Left ventricle myocardium superior (tissue), 1 donor: Measurements from ENCODE around the gene CTNND1. TPM values are rescaled to one million over a fixed set of nuclear protein-coding genes. Genes with fewer than 3 reads are reported as not detected.
"Not testable (repeated sequence)": the region's sequence is repeated elsewhere in the genome, so short reads cannot be mapped to it uniquely, and the experiment has no call there.

ENCODE experiments used
- ATAC-seq: fragments of 200-7000 bp; cut with Tn5 transposase; one replicate; pipeline ENCODE4 v1.9.1; 2020; ENCODE audit warnings: mild to moderate bottlenecking, moderate library complexity
- DNase-seq: peaks from one replicate; pipeline ENCODE4 v3.0.0-alpha.2; 2020
- intact Hi-C: fragments of 100-400 bp; cut with micrococcal nuclease; formaldehyde crosslinking; loops from one replicate; pipeline ENCODE4 v1.11.0; 2022
- total RNA-seq: library from RNA; stranded (reverse); fragmentation: NEBNext Ultra II Directional; extraction: Animal tissue kit (Norgen Biotek cat#: 25700); gene quantifications from one replicate; pipeline ENCODE4 v1.2.1, GENCODE V29; 2021
- donor health status: DM: no; HTN: yes; CAD: no; lungs with severe emphysema.

The CTNND1 gene
- total RNA-seq, 1 donor from 2014 or later = 66.6 TPM

DNA sequence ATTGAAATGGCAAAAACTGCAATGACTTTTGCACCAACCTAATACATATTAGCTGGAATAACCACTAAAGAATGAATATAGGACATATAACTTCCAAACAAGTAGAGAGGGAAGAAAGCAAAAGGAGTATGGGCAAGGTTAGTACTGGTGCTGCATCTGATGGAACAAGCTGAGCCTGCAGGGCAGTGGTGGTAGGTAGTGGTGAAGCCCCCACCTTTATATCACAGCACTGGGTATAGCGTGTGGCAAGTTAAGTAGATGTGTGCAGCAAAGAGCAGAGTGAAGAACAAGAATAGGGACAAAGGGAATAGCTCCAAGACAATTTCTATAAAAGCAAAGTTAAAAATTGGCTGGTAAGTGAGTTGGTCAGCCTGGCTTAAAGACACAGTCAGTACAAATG is 62.3 kb downstream of the CTNND1 start:
- DNase-seq = no peak
- no peak for ATAC-seq
- intact Hi-C loops = no loop called here

DNA sequence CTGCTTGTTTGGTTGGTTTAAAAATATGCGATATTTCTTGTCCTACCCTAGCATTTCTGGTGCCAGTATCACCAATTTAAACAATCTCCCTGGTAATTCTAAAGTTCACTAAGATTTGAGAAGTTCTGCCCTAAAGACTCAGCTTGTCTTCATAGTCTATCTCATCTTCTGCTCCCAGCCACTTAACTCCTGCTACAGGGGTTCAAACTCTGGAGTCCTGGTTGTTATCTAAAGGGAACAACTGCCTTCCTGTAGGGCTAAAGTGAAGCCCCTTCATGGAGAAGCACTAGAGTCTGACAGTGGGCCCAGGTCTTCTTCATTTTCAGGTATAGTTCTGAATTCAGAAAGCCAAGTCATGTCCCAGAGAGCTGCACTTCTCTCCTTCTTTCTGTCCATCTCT is 73.2 kb downstream of the CTNND1 start:
- DNase-seq = no peak
- ATAC-seq = no peak
- intact Hi-C loops = loop anchor here (5.0 kb wide), 1 partner anchor 167 kb away; no protein-coding TSS in a partner anchor

DNA sequence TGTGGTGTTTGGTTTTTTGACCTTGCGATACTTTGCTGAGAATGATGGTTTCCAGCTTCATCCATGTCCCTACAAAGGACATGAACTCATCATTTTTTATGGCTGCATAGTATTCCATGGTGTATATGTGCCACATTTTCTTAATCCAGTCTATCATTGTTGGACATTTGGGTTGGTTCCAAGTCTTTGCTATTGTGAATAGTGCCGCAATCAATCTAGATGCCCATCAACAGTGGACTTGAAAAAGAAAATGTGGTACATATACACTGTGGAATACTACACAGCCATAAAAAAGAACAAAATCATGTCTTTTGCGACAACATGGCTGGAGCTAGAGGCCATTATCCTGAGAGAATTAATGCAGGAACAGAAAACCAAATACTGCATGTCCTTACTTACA is 77.0 kb downstream of the CTNND1 start:
- ATAC-seq, DNase-seq, intact Hi-C loops: not testable (repeated sequence)

DNA sequence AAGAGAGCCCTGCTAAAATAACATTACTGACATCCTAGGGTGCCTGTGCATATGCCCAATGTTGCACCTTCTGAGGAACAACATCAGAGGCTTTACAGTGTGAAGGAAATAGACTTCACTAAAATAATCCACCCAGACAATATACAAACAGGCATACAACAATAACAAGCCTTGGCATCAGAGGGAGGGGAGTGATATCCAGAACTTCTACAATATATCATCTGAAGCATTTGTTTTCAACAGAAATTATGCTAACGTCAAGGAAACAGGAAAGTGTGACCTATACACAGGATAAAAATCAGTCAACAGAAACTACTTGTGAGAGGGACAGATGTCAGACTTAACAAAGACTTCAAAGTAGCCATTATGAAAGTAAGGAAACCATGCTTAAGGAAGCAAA is 81.3 kb downstream of the CTNND1 start:
- DNase-seq = no peak
- intact Hi-C loops = no loop called here
- no peak for ATAC-seq

DNA sequence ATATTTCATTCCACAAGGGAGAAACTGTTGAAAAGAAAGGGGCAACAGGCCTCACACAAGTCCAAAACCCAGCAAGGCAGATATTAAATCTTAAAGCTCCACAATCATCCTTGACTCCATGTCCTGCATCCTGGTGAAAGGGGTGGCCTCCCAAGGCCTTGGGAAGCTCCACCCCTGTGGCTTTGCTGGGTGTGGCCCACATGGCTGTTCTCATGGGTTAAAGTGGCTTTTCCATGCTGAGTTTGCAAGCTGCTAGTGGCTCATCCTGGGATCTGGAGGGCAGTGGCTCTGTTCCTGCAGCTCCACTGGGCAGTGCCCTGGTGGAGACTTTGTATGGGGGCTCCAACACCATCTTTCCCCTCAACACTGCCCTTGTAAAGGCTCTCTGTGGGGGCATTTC is 106.4 kb downstream of the CTNND1 start:
- ATAC-seq = no peak
- no peak for DNase-seq
- intact Hi-C loops = no loop called here

DNA sequence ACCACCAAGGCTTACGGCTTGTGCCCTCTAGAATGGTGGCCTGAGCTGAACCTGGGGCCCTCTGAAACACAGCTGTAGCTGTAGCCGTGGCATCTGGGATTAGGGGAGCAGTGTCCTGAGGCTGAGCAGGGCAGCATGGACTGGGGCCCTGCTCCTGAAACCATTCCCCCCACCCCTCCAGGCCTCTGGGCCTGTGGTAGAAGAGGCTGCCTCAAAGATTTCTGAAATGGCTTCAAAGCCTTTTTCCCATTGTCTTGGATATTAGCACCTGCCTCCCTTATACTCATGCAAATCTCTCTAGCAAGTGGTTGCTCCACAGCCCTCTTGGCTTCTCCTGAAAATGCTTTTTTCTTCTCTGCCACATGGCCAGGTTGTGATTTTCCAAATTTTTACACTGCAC is 106.9 kb downstream of the CTNND1 start:
- ATAC-seq = no peak
- intact Hi-C loops = no loop called here
- DNase-seq = no peak

Other genes starting within 250 kb of the CTNND1 start
- gene SLC43A1, start 246.1 kb upstream of the CTNND1 start, total RNA-seq = 4.5 TPM
- gene TIMM10, start 231.0 kb upstream of the CTNND1 start, total RNA-seq = 56.7 TPM
- gene SMTNL1, start 224.2 kb upstream of the CTNND1 start, total RNA-seq = not detected
- 18.0 TPM for gene UBE2L6, start 194.1 kb upstream of the CTNND1 start, total RNA-seq
- gene SERPING1, start 164.1 kb upstream of the CTNND1 start, total RNA-seq = 121 TPM
- 1.2 TPM for gene YPEL4, start 111.9 kb upstream of the CTNND1 start, total RNA-seq
- 7.7 TPM for gene CLP1, start 104.0 kb upstream of the CTNND1 start, total RNA-seq
- gene ZDHHC5, start 93.7 kb upstream of the CTNND1 start, total RNA-seq = 47.8 TPM
- 8.8 TPM for gene MED19, start 49.6 kb upstream of the CTNND1 start, total RNA-seq
- 65.6 TPM for gene TMX2, start 49.2 kb upstream of the CTNND1 start, total RNA-seq
- 76.8 TPM for gene SELENOH, start 20.3 kb upstream of the CTNND1 start, total RNA-seq
- not detected for gene BTBD18, start 10.0 kb upstream of the CTNND1 start, total RNA-seq